ENCODE measurements around the gene TAL1. TPM values are rescaled to one million over a fixed set of nuclear protein-coding genes. Genes with fewer than 3 reads are reported as not detected.
A peak's percentile ranks its signal among the peaks of the same experiment; 100 is the strongest.

The TAL1 gene
- total and polyA plus RNA-seq, 2 of the 13 experiments (the other 11 are each of a cell fraction or from before 2014, with no cell fraction given) = 0.05 TPM; not detected in 1

GRCh38 chr1:47191940-47192457 is 40.0 kb downstream of the TAL1 start (continued):
- TF ChIP-seq, protein P1, sequence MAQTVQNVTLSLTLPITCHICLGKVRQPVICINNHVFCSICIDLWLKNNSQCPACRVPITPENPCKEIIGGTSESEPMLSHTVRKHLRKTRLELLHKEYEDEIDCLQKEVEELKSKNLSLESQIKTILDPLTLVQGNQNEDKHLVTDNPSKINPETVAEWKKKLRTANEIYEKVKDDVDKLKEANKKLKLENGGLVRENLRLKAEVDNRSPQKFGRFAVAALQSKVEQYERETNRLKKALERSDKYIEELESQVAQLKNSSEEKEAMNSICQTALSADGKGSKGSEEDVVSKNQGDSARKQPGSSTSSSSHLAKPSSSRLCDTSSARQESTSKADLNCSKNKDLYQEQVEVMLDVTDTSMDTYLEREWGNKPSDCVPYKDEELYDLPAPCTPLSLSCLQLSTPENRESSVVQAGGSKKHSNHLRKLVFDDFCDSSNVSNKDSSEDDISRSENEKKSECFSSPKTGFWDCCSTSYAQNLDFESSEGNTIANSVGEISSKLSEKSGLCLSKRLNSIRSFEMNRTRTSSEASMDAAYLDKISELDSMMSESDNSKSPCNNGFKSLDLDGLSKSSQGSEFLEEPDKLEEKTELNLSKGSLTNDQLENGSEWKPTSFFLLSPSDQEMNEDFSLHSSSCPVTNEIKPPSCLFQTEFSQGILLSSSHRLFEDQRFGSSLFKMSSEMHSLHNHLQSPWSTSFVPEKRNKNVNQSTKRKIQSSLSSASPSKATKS (CRISPR knock-in tag; IDR thresholded peaks at IDR 0.05) = 0 out of 2 replicates have a peak, but pooled peaks have one; percentile 20
- TF ChIP-seq ZNF629 (CRISPR knock-in tag; conservative IDR thresholded peaks at IDR 0.05) = 0 out of 2 replicates have a peak, but pooled peaks have one; percentile 61
- TF ChIP-seq, protein P2, sequence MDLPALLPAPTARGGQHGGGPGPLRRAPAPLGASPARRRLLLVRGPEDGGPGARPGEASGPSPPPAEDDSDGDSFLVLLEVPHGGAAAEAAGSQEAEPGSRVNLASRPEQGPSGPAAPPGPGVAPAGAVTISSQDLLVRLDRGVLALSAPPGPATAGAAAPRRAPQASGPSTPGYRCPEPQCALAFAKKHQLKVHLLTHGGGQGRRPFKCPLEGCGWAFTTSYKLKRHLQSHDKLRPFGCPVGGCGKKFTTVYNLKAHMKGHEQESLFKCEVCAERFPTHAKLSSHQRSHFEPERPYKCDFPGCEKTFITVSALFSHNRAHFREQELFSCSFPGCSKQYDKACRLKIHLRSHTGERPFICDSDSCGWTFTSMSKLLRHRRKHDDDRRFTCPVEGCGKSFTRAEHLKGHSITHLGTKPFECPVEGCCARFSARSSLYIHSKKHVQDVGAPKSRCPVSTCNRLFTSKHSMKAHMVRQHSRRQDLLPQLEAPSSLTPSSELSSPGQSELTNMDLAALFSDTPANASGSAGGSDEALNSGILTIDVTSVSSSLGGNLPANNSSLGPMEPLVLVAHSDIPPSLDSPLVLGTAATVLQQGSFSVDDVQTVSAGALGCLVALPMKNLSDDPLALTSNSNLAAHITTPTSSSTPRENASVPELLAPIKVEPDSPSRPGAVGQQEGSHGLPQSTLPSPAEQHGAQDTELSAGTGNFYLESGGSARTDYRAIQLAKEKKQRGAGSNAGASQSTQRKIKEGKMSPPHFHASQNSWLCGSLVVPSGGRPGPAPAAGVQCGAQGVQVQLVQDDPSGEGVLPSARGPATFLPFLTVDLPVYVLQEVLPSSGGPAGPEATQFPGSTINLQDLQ (CRISPR knock-in tag; IDR thresholded peaks at IDR 0.05) = no peak
- TF ChIP-seq ZNF3 (CRISPR knock-in tag; IDR thresholded peaks at IDR 0.05) = no peak
- TF ChIP-seq ISL2 (CRISPR knock-in tag; IDR thresholded peaks at IDR 0.05) = no peak
- TF ChIP-seq NFKB2 (CRISPR knock-in tag; IDR thresholded peaks at IDR 0.05; ENCODE audit: borderline replicate concordance) = no peak
- TF ChIP-seq ZNF205 (CRISPR knock-in tag; IDR thresholded peaks at IDR 0.05) = no peak
- TF ChIP-seq ZSCAN12 (CRISPR knock-in tag; IDR thresholded peaks at IDR 0.05) = no peak
- no peak for TF ChIP-seq TCF12 (IDR thresholded peaks at IDR 0.05)
- 0 out of 2 replicates have a peak, but pooled peaks have one; percentile 4 for TF ChIP-seq TCF12 (CRISPR knock-in tag; IDR thresholded peaks at IDR 0.05)
- TF ChIP-seq ZSCAN22 (CRISPR knock-in tag; IDR thresholded peaks at IDR 0.05) = no peak
- TF ChIP-seq YY1 (IDR thresholded peaks at IDR 0.05; ENCODE audit: insufficient read depth, insufficient replicate concordance, low read depth, low read length) = no peak
- TF ChIP-seq ZNF660 (CRISPR knock-in tag; IDR thresholded peaks at IDR 0.05; ENCODE audit: borderline replicate concordance, low read depth) = no peak
- TF ChIP-seq ZNF326 (CRISPR knock-in tag; IDR thresholded peaks at IDR 0.05; ENCODE audit: borderline replicate concordance) = no peak
- TF ChIP-seq, protein P3, sequence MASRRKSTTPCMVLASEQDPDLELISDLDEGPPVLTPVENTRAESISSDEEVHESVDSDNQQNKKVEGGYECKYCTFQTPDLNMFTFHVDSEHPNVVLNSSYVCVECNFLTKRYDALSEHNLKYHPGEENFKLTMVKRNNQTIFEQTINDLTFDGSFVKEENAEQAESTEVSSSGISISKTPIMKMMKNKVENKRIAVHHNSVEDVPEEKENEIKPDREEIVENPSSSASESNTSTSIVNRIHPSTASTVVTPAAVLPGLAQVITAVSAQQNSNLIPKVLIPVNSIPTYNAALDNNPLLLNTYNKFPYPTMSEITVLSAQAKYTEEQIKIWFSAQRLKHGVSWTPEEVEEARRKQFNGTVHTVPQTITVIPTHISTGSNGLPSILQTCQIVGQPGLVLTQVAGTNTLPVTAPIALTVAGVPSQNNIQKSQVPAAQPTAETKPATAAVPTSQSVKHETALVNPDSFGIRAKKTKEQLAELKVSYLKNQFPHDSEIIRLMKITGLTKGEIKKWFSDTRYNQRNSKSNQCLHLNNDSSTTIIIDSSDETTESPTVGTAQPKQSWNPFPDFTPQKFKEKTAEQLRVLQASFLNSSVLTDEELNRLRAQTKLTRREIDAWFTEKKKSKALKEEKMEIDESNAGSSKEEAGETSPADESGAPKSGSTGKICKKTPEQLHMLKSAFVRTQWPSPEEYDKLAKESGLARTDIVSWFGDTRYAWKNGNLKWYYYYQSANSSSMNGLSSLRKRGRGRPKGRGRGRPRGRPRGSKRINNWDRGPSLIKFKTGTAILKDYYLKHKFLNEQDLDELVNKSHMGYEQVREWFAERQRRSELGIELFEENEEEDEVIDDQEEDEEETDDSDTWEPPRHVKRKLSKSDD (CRISPR knock-in tag; IDR thresholded peaks at IDR 0.05; ENCODE audit: low read depth) = no peak
- TF ChIP-seq ZZZ3 (CRISPR knock-in tag; IDR thresholded peaks at IDR 0.05; ENCODE audit: borderline replicate concordance) = no peak
- TF ChIP-seq SIX4 (CRISPR knock-in tag; IDR thresholded peaks at IDR 0.05) = no peak
- TF ChIP-seq KLF15 (CRISPR knock-in tag; IDR thresholded peaks at IDR 0.05; ENCODE audit: borderline replicate concordance) = no peak
- peak; percentile 8; the same call in 1 of the 2 replicates for TF ChIP-seq SNAPC5 (CRISPR knock-in tag; IDR thresholded peaks at IDR 0.05; ENCODE audit: borderline replicate concordance)
- TF ChIP-seq, protein P4, sequence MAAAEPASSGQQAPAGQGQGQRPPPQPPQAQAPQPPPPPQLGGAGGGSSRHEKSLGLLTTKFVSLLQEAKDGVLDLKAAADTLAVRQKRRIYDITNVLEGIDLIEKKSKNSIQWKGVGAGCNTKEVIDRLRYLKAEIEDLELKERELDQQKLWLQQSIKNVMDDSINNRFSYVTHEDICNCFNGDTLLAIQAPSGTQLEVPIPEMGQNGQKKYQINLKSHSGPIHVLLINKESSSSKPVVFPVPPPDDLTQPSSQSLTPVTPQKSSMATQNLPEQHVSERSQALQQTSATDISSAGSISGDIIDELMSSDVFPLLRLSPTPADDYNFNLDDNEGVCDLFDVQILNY (CRISPR knock-in tag; conservative IDR thresholded peaks at IDR 0.05) = no peak
- no peak for TF ChIP-seq POLR2A (IDR thresholded peaks at IDR 0.05; ENCODE audit: insufficient read depth in 1 of 2, low read depth in 2 of 2, low read length in 2 of 2)
- TF ChIP-seq RELA (CRISPR knock-in tag; IDR thresholded peaks at IDR 0.05) = no peak
- 0 out of 2 replicates have a peak, but pooled peaks have one; percentile 42 for TF ChIP-seq TGIF2 (CRISPR knock-in tag; IDR thresholded peaks at IDR 0.05)
